K562 (cell line): ENCODE results near the gene SLC35B1. TPM values are rescaled to one million over a fixed set of nuclear protein-coding genes. Genes with fewer than 3 reads are reported as not detected.

Experiments
- CREB3 ChIP-seq: fragments of 450-650 bp; conservative IDR thresholded peaks from 2 replicates; pipeline ENCODE4 v1.6.1; 2016; ENCODE audit warnings: missing genetic modification characterization, low read depth, mild to moderate bottlenecking, missing compliant biosample characterization, moderate library complexity
- NR2F6 ChIP-seq: fragments of 450-650 bp; formaldehyde crosslinking; IDR thresholded peaks from 2 replicates; pipeline ENCODE4 v1.4.0; 2020; ENCODE audit warnings: mild to moderate bottlenecking
- OTX1 ChIP-seq: fragments of 450-650 bp; formaldehyde crosslinking; IDR thresholded peaks from 2 replicates; pipeline ENCODE4 v1.4.0; 2022; ENCODE audit warnings: mild to moderate bottlenecking
- PYGO2 ChIP-seq: fragments of 450-650 bp; IDR thresholded peaks from 2 replicates; pipeline ENCODE4 v1.6.1; 2016; ENCODE audit warnings: mild to moderate bottlenecking, missing genetic modification characterization, moderate library complexity, missing compliant biosample characterization
- RBM34 ChIP-seq: fragments of 200-400 bp; formaldehyde crosslinking; IDR thresholded peaks from 2 replicates; pipeline ENCODE4 v1.6.1; 2018; ENCODE audit warnings: low read length, borderline replicate concordance; ENCODE audit not compliant: insufficient read depth
- SMARCA4 ChIP-seq: fragments of 450-650 bp; IDR thresholded peaks from 2 replicates; pipeline ENCODE4 v1.6.1; 2016
- TEAD1 ChIP-seq, 2 experiments: fragments of 450-650 bp in 1 of 2; sonication (generic) in 1 of 2; formaldehyde crosslinking; IDR thresholded peaks; 2 replicates each; pipeline versions ENCODE4 v1.4.0 to v1.8.0; 2020 to 2022; ENCODE audit warnings: mild to moderate bottlenecking in 2 of 2, missing genetic modification reagents in 1 of 2
- XRCC5 ChIP-seq: fragments of 200-400 bp; formaldehyde crosslinking; IDR thresholded peaks from 2 replicates; pipeline ENCODE4 v1.6.1; 2017; ENCODE audit warnings: low read depth, mild to moderate bottlenecking, low read length
- ZNF644 ChIP-seq: fragments of 200-800 bp; sonication (Bioruptor generic); IDR thresholded peaks from 2 replicates; pipeline ENCODE4 v1.6.1; 2016; ENCODE audit warnings: low read depth, missing genetic modification characterization, missing compliant biosample characterization
- ZNF655 ChIP-seq: fragments of 250-450 bp; sonication (Bioruptor Pico); IDR thresholded peaks from 2 replicates; pipeline ENCODE4 v1.5.0; 2021
- polyA plus RNA-seq, 8 experiments: library from polyadenylated mRNA; depleted of rRNA in 4 of 8; stranded (reverse) in 5 of 8; unstranded in 3 of 8; fragments of >200 nt; fragmentation: Nextera tagmentation in 2 of 8; fragmentation: Illumina TruSeq in 1 of 8; extraction: Ambion mirVana in 2 of 8; extraction: Trizol in 1 of 8; gene quantifications; 2 replicates each; pipeline versions ENCODE4 v1.2.1 to v1.2.3, GENCODE V29; 2011 to 2014; ENCODE audit warnings: inconsistent platforms in 1 of 8, missing spikeins in 1 of 8
- total RNA-seq, 7 experiments: library from RNA; depleted of rRNA in 6 of 7; stranded (reverse); fragments of >200 nt in 6 of 7; fragmentation: Illumina TruSeq in 2 of 7; extraction: Trizol in 2 of 7; gene quantifications; 2 replicates each; pipeline versions ENCODE4 v1.2.1 to v1.2.3, GENCODE V29; 2011 to 2021; ENCODE audit warnings: low replicate concordance in 1 of 7
- TF ChIP-seq, protein P1 (sequence below): sonication (generic); formaldehyde crosslinking; IDR thresholded peaks from 2 replicates; pipeline ENCODE4 v1.8.1; 2023; ENCODE audit warnings: missing genetic modification reagents, mild to moderate bottlenecking, borderline replicate concordance
- TF ChIP-seq, protein P2 (sequence below): fragments of 250-450 bp; sonication (Bioruptor Pico); IDR thresholded peaks from 2 replicates; pipeline ENCODE4 v1.8.0; 2021; ENCODE audit warnings: moderate library complexity, mild to moderate bottlenecking, inconsistent platforms
- TF ChIP-seq, protein P3 (sequence below), 2 experiments: fragments of 450-650 bp; IDR thresholded peaks; 2 replicates each; pipeline ENCODE4 v1.6.1; 2016
- TF ChIP-seq, protein P4 (sequence below): sonication (generic); formaldehyde crosslinking; IDR thresholded peaks from 2 replicates; pipeline ENCODE4 v1.8.1; 2022; ENCODE audit warnings: missing genetic modification reagents

The SLC35B1 gene
- total and polyA plus RNA-seq, 9 of the 15 experiments (the other 6 are each of a cell fraction or from before 2014, with no cell fraction given) = 51.4 to 87.9 (median 66.3) TPM

GRCh38 chr17:49739641-49740271, 32.0 kb upstream of the SLC35B1 start (continued):
- TF ChIP-seq OTX1 (CRISPR knock-in tag) (peak; percentile 98), ZNF644 (tag) (peak; percentile 99), RBM34 (no peak), TEAD1 (CRISPR knock-in tag; IDR thresholded peaks at IDR 0.05) (peak; percentile 87 to 94), NR2F6 (CRISPR knock-in tag) (no peak), SMARCA4 (peak; percentile 100), XRCC5 (peak; percentile 63), PYGO2 (tag) (peak; percentile 96), ZNF655 (CRISPR knock-in tag) (0 out of 2 replicates have a peak, but pooled peaks have one; percentile 24), CREB3 (tag) (peak; percentile 96)
- TF ChIP-seq, protein P1, sequence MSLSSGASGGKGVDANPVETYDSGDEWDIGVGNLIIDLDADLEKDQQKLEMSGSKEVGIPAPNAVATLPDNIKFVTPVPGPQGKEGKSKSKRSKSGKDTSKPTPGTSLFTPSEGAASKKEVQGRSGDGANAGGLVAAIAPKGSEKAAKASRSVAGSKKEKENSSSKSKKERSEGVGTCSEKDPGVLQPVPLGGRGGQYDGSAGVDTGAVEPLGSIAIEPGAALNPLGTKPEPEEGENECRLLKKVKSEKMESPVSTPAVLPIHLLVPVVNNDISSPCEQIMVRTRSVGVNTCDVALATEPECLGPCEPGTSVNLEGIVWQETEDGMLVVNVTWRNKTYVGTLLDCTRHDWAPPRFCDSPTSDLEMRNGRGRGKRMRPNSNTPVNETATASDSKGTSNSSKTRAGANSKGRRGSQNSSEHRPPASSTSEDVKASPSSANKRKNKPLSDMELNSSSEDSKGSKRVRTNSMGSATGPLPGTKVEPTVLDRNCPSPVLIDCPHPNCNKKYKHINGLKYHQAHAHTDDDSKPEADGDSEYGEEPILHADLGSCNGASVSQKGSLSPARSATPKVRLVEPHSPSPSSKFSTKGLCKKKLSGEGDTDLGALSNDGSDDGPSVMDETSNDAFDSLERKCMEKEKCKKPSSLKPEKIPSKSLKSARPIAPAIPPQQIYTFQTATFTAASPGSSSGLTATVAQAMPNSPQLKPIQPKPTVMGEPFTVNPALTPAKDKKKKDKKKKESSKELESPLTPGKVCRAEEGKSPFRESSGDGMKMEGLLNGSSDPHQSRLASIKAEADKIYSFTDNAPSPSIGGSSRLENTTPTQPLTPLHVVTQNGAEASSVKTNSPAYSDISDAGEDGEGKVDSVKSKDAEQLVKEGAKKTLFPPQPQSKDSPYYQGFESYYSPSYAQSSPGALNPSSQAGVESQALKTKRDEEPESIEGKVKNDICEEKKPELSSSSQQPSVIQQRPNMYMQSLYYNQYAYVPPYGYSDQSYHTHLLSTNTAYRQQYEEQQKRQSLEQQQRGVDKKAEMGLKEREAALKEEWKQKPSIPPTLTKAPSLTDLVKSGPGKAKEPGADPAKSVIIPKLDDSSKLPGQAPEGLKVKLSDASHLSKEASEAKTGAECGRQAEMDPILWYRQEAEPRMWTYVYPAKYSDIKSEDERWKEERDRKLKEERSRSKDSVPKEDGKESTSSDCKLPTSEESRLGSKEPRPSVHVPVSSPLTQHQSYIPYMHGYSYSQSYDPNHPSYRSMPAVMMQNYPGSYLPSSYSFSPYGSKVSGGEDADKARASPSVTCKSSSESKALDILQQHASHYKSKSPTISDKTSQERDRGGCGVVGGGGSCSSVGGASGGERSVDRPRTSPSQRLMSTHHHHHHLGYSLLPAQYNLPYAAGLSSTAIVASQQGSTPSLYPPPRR (CRISPR knock-in tag) = peak; percentile 98
- TF ChIP-seq, protein P2, sequence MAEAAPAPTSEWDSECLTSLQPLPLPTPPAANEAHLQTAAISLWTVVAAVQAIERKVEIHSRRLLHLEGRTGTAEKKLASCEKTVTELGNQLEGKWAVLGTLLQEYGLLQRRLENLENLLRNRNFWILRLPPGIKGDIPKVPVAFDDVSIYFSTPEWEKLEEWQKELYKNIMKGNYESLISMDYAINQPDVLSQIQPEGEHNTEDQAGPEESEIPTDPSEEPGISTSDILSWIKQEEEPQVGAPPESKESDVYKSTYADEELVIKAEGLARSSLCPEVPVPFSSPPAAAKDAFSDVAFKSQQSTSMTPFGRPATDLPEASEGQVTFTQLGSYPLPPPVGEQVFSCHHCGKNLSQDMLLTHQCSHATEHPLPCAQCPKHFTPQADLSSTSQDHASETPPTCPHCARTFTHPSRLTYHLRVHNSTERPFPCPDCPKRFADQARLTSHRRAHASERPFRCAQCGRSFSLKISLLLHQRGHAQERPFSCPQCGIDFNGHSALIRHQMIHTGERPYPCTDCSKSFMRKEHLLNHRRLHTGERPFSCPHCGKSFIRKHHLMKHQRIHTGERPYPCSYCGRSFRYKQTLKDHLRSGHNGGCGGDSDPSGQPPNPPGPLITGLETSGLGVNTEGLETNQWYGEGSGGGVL (CRISPR knock-in tag) = no peak
- TF ChIP-seq, protein P3, sequence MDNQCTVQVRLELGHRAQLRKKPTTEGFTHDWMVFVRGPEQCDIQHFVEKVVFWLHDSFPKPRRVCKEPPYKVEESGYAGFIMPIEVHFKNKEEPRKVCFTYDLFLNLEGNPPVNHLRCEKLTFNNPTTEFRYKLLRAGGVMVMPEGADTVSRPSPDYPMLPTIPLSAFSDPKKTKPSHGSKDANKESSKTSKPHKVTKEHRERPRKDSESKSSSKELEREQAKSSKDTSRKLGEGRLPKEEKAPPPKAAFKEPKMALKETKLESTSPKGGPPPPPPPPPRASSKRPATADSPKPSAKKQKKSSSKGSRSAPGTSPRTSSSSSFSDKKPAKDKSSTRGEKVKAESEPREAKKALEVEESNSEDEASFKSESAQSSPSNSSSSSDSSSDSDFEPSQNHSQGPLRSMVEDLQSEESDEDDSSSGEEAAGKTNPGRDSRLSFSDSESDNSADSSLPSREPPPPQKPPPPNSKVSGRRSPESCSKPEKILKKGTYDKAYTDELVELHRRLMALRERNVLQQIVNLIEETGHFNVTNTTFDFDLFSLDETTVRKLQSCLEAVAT (IDR thresholded peaks at IDR 0.05) = peak; percentile 84 to 86
- TF ChIP-seq, protein P4, sequence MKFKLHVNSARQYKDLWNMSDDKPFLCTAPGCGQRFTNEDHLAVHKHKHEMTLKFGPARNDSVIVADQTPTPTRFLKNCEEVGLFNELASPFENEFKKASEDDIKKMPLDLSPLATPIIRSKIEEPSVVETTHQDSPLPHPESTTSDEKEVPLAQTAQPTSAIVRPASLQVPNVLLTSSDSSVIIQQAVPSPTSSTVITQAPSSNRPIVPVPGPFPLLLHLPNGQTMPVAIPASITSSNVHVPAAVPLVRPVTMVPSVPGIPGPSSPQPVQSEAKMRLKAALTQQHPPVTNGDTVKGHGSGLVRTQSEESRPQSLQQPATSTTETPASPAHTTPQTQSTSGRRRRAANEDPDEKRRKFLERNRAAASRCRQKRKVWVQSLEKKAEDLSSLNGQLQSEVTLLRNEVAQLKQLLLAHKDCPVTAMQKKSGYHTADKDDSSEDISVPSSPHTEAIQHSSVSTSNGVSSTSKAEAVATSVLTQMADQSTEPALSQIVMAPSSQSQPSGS (CRISPR knock-in tag) = no peak
